ENCODE results near the gene MBD6.

- TF ChIP-seq, protein P1, sequence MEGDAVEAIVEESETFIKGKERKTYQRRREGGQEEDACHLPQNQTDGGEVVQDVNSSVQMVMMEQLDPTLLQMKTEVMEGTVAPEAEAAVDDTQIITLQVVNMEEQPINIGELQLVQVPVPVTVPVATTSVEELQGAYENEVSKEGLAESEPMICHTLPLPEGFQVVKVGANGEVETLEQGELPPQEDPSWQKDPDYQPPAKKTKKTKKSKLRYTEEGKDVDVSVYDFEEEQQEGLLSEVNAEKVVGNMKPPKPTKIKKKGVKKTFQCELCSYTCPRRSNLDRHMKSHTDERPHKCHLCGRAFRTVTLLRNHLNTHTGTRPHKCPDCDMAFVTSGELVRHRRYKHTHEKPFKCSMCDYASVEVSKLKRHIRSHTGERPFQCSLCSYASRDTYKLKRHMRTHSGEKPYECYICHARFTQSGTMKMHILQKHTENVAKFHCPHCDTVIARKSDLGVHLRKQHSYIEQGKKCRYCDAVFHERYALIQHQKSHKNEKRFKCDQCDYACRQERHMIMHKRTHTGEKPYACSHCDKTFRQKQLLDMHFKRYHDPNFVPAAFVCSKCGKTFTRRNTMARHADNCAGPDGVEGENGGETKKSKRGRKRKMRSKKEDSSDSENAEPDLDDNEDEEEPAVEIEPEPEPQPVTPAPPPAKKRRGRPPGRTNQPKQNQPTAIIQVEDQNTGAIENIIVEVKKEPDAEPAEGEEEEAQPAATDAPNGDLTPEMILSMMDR (IDR thresholded peaks at IDR 0.05), result no peak
- no peak for TF ChIP-seq POLR2A (IDR thresholded peaks at IDR 0.05)
Measured at GRCh38 chr12:57526477-57527126, 4.0 kb downstream of the MBD6 start.

Data from heart left ventricle (tissue), 13 donors.